Neural cell (in vitro differentiated cells): ENCODE data around the gene BTRC. TPM values are rescaled to one million over a fixed set of nuclear protein-coding genes. Genes with fewer than 3 reads are reported as not detected.

ENCODE experiments used
- H2AFZ ChIP-seq: fragments of 200-600, 300-800 bp; sonication (generic), shearing (Covaris generic); 2 replicates; pipeline ENCODE4 v1.6.0; 2014; ENCODE audit warnings: low read depth, mild to moderate bottlenecking, antibody characterized with exemption, low read length, moderate library complexity
- H3F3A ChIP-seq: fragments of 200-600 bp; shearing (Covaris generic); 2 replicates; pipeline ENCODE4 v1.6.1; 2016; ENCODE audit warnings: mild to moderate bottlenecking, moderate library complexity, mixed read lengths, antibody characterized with exemption, low read length; ENCODE audit not compliant: insufficient read depth, poor library complexity, severe bottlenecking
- H3K27ac ChIP-seq: fragments of 200-600, 300-800 bp; sonication (generic), shearing (Covaris generic); 2 replicates; pipeline ENCODE4 v1.5.1; 2014; ENCODE audit warnings: mild to moderate bottlenecking, low read length, moderate library complexity
- H3K27me3 ChIP-seq: fragments of 300-800, 200-600 bp; sonication (generic), shearing (Covaris generic); 2 replicates; pipeline ENCODE4 v1.6.0; 2014; ENCODE audit warnings: mild to moderate bottlenecking, low read depth, low read length, moderate library complexity; ENCODE audit not compliant: insufficient read depth
- H3K36me3 ChIP-seq: fragments of 300-800, 200-600 bp; sonication (generic), shearing (Covaris generic); 2 replicates; pipeline ENCODE4 v1.5.1; 2014; ENCODE audit warnings: mild to moderate bottlenecking, antibody characterized with exemption, low read length, moderate library complexity; ENCODE audit not compliant: insufficient read depth
- H3K4me2 ChIP-seq: fragments of 300-800, 200-600 bp; sonication (generic), shearing (Covaris generic); 2 replicates; pipeline ENCODE4 v1.6.0; 2014; ENCODE audit warnings: mild to moderate bottlenecking, low read length
- H3K4me3 ChIP-seq: fragments of 300-800, 200-600 bp; sonication (generic), shearing (Covaris generic); 2 replicates; pipeline ENCODE4 v1.5.1; 2014; ENCODE audit warnings: mild to moderate bottlenecking, low read length, moderate library complexity
- H3K79me2 ChIP-seq: fragments of 200-600 bp; shearing (Covaris generic); replicated peaks from 2 replicates; pipeline ENCODE4 v1.6.0; 2014; ENCODE audit warnings: mild to moderate bottlenecking, low read length, moderate library complexity; ENCODE audit not compliant: insufficient read depth
- H3K9ac ChIP-seq: fragments of 300-800, 200-600 bp; sonication (generic), shearing (Covaris generic); 2 replicates; pipeline ENCODE4 v1.6.1; 2016; ENCODE audit warnings: mild to moderate bottlenecking, low read length, mixed read lengths
- H3K9me2 ChIP-seq: fragments of 200-600 bp; shearing (Covaris generic); 2 replicates; pipeline ENCODE4 v1.6.1; 2016; ENCODE audit warnings: mild to moderate bottlenecking, low read length, mixed read lengths; ENCODE audit not compliant: insufficient read depth
- H3K9me3 ChIP-seq: fragments of 200-600, 300-800 bp; sonication (generic), shearing (Covaris generic); 2 replicates; pipeline ENCODE4 v1.6.1; 2016; ENCODE audit warnings: mild to moderate bottlenecking, mixed run types, low read length, moderate library complexity, mixed read lengths
- H4K20me1 ChIP-seq: fragments of 200-600 bp; shearing (Covaris generic); 2 replicates; pipeline ENCODE4 v1.6.1; 2016; ENCODE audit warnings: mild to moderate bottlenecking, mixed run types; ENCODE audit not compliant: insufficient read depth
- EP300 ChIP-seq: fragments of 450-650 bp; conservative IDR thresholded peaks from 2 replicates; pipeline ENCODE4 v1.6.1; 2014; ENCODE audit warnings: antibody characterized with exemption, mild to moderate bottlenecking, moderate library complexity; ENCODE audit not compliant: poor library complexity, severe bottlenecking
- EZH2 ChIP-seq: fragments of 200-600, 300-800 bp; shearing (Covaris generic), sonication (generic); IDR thresholded peaks from 2 replicates; pipeline ENCODE4 v1.6.1; 2014; ENCODE audit warnings: antibody characterized with exemption, low read length, borderline replicate concordance, mild to moderate bottlenecking; ENCODE audit not compliant: insufficient read depth, poor library complexity, severe bottlenecking
- MXI1 ChIP-seq: fragments of 450-650 bp; conservative IDR thresholded peaks from 2 replicates; pipeline ENCODE4 v1.6.1; 2014; ENCODE audit warnings: antibody characterized with exemption, mild to moderate bottlenecking; ENCODE audit not compliant: poor library complexity, severe bottlenecking
- POLR2AphosphoS5 ChIP-seq: IDR thresholded peaks from 2 replicates; pipeline ENCODE4 v1.6.1; 2012
- RAD21 ChIP-seq: fragments of 450-650 bp; conservative IDR thresholded peaks from 2 replicates; pipeline ENCODE4 v1.6.1; 2014; ENCODE audit warnings: antibody characterized with exemption, mild to moderate bottlenecking, moderate library complexity
- SMC3 ChIP-seq: fragments of 450-650 bp; conservative IDR thresholded peaks from 2 replicates; pipeline ENCODE4 v1.6.1; 2014; ENCODE audit warnings: antibody characterized with exemption, mild to moderate bottlenecking, moderate library complexity; ENCODE audit not compliant: poor library complexity
- TAF1 ChIP-seq: IDR thresholded peaks from 2 replicates; pipeline ENCODE4 v1.6.1; 2012; ENCODE audit warnings: low read depth
- polyA plus RNA-seq: library from polyadenylated mRNA; depleted of rRNA; stranded (reverse); fragments of >200 nt; gene quantifications from 2 replicates; pipeline ENCODE4 v1.2.3, GENCODE V29; 2014
- TF ChIP-seq, protein P1 (sequence below): IDR thresholded peaks from 2 replicates; pipeline ENCODE4 v1.6.1; 2012; ENCODE audit warnings: borderline replicate concordance
- TF ChIP-seq, protein P2 (sequence below): fragments of 450-650 bp; IDR thresholded peaks from 2 replicates; pipeline ENCODE4 v1.5.1; 2014; ENCODE audit warnings: antibody characterized with exemption, mild to moderate bottlenecking, moderate library complexity; ENCODE audit not compliant: poor library complexity, severe bottlenecking

The BTRC gene
- polyA plus RNA-seq, 1 donor from 2014 or later, result 32.6 TPM

DNA sequence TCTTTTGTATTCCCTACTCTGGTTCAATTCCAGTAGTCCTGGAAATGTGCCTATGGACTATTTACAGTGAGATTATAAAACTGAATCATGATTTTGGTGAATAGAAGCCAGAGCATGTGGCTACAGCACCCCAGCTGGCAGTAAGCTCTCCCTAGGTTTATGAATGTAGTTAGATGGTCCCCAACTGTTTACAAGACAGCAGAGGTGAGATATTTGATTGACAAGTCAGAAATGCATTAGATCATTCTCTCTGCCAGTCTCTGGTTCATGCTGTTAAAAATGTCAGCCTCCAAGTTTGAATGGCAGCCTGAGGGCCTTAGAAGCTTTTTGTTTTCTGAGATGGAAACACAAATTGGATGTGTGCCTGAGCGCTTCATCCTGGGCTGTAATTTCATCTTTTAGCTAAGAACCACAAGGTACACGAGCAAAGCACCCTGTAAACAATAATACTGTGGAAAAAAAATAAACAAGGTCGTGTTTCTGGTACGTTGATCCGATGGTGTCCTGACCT lies 85.0 kb downstream of the BTRC start:
- Histone ChIP-seq H4K20me1 (no peaks in the 10 kb centered on the region), H3K4me3 (peak overlapping the region; percentile 47), H3K27ac (peak overlapping the region; percentile 83), H3F3A (peaks cover 5% of the 10 kb centered on the region), H3K4me2 (peak overlapping the region; percentile 43), H3K79me2 (no peaks in the 10 kb centered on the region), H3K9ac (peak overlapping the region; percentile 41), H3K9me2 (no peaks in the 10 kb centered on the region), H3K36me3 (no peaks in the 10 kb centered on the region), H3K27me3 (no peaks in the 10 kb centered on the region), H2AFZ (no peak overlapping the region), H3K9me3 (no peaks in the 10 kb centered on the region)
- peak; percentile 26 for TF ChIP-seq POLR2AphosphoS5
- TF ChIP-seq TAF1, result no peak
- TF ChIP-seq, protein P1, sequence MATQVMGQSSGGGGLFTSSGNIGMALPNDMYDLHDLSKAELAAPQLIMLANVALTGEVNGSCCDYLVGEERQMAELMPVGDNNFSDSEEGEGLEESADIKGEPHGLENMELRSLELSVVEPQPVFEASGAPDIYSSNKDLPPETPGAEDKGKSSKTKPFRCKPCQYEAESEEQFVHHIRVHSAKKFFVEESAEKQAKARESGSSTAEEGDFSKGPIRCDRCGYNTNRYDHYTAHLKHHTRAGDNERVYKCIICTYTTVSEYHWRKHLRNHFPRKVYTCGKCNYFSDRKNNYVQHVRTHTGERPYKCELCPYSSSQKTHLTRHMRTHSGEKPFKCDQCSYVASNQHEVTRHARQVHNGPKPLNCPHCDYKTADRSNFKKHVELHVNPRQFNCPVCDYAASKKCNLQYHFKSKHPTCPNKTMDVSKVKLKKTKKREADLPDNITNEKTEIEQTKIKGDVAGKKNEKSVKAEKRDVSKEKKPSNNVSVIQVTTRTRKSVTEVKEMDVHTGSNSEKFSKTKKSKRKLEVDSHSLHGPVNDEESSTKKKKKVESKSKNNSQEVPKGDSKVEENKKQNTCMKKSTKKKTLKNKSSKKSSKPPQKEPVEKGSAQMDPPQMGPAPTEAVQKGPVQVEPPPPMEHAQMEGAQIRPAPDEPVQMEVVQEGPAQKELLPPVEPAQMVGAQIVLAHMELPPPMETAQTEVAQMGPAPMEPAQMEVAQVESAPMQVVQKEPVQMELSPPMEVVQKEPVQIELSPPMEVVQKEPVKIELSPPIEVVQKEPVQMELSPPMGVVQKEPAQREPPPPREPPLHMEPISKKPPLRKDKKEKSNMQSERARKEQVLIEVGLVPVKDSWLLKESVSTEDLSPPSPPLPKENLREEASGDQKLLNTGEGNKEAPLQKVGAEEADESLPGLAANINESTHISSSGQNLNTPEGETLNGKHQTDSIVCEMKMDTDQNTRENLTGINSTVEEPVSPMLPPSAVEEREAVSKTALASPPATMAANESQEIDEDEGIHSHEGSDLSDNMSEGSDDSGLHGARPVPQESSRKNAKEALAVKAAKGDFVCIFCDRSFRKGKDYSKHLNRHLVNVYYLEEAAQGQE, result no peak
- TF ChIP-seq, protein P2, sequence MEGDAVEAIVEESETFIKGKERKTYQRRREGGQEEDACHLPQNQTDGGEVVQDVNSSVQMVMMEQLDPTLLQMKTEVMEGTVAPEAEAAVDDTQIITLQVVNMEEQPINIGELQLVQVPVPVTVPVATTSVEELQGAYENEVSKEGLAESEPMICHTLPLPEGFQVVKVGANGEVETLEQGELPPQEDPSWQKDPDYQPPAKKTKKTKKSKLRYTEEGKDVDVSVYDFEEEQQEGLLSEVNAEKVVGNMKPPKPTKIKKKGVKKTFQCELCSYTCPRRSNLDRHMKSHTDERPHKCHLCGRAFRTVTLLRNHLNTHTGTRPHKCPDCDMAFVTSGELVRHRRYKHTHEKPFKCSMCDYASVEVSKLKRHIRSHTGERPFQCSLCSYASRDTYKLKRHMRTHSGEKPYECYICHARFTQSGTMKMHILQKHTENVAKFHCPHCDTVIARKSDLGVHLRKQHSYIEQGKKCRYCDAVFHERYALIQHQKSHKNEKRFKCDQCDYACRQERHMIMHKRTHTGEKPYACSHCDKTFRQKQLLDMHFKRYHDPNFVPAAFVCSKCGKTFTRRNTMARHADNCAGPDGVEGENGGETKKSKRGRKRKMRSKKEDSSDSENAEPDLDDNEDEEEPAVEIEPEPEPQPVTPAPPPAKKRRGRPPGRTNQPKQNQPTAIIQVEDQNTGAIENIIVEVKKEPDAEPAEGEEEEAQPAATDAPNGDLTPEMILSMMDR, result peak; percentile 35
- TF ChIP-seq EZH2, result no peak
- TF ChIP-seq RAD21, result peak; percentile 50
- peak; percentile 87 for TF ChIP-seq EP300

DNA sequence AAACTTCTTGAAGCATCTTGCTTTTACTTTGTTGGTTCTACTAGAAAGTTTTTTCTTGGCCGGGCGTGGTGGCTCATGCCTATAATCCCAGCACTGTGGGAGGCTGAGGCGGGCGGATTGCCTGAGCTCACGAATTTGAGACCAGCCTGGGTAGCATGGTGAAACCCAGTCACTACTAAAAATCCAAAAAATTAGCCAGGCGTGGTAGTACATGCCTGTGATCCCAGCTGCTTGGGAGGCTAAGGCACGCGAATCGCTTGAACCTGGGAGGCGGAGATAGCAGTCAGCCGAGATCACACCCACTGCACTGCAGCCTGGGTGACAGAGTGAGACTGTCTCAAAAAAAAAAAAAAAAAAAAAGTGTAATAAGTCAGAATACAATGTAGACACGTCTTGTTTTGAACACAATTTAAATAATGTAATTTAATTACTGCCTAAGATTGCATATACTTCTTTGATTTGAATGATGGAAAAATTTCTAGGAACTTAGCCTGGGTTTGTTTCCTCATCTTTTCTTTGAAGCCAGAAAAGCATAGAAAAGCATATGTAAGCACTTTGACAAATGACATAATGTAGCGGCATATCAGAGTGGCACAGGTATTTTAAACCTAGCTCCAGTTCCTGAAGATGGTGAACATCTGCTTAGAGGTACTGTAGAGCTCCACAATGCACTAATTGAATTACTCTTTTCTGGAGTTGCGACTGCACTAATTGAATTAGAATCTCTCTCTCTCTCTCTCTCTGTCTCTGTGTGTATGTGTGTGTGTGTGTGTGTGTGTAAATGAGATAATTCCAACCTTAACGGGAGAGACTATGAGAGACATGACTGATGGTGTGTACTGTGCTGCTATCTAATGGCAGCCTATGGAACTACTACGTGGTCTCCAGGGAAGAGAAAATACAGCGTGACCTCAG lies 87.8 kb downstream of the BTRC start:
- Histone ChIP-seq H4K20me1 (no peaks in the 10 kb centered on the region), H3K27ac (no peak overlapping the region), H3K36me3 (no peaks in the 10 kb centered on the region), H3K27me3 (no peaks in the 10 kb centered on the region), H3K9me2 (no peaks in the 10 kb centered on the region), H3F3A (peaks cover 5% of the 10 kb centered on the region), H3K9me3 (no peaks in the 10 kb centered on the region), H3K4me2 (no peak overlapping the region), H3K9ac (no peak overlapping the region), H3K4me3 (no peak overlapping the region), H3K79me2 (peaks cover 4% of the 10 kb centered on the region), H2AFZ (no peak overlapping the region)
- TF ChIP-seq TAF1, result no peak
- peak; percentile 36 for TF ChIP-seq EP300
- TF ChIP-seq, protein P2, result peak; percentile 94
- TF ChIP-seq SMC3, result peak; percentile 93
- peak; percentile 32 for TF ChIP-seq POLR2AphosphoS5
- TF ChIP-seq, protein P1, result no peak
- TF ChIP-seq RAD21, result peak; percentile 96
- no peak for TF ChIP-seq EZH2
- no peak for TF ChIP-seq MXI1
